GM18868 (cell line): ENCODE results near the gene NHLRC2.

Experiments used
- ATAC-seq: cut with Tn5 transposase; IDR thresholded peaks from one replicate; pipeline ENCODE4 v1.9.1; 2021; ENCODE audit warnings: mild to moderate bottlenecking, moderate library complexity; ENCODE audit not compliant: unreplicated experiment

The NHLRC2 gene

DNA sequence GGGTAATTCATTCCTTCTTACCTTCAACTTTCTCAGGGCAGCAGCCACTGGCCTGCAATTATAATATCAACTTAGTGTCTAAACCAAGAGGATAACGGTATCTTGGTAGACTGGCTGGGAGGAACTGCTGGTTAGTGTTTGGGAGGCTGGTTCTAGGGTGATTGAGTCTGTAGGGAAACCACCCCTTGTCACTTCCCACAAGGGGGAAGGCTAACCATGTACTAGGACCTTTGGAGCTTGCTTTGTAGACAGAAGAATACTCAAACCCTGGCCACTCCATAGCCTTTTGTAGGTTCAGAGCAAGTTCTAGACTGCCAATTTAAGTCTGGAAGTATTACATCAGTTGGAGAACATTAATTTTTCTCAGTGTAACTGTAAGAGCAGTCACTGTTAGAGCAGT lies 51.3 kb downstream of the NHLRC2 start:
- no peak for ATAC-seq

- ATAC-seq: no peak
These were observed 52.7 kb downstream of the NHLRC2 start for GRCh38 chr10:113907166-113907565.

DNA sequence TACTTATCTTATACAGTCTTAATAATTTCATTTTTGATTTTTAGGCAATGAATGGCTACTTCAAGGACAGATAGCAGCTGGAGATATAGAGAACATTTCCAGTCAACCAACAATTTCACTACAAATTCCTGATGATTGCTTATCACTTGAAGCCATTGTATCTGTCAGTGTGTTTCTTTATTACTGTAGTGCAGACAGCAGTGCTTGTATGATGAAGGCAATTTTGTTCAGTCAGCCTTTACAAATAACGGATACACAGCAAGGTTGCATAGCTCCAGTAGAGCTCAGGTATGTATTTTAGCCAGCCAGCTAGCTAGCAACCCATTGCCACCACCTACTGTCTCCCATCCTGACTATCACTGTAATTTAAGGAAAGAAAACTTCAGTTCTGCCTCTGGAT lies 53.8 kb downstream of the NHLRC2 start:
- ATAC-seq: no peak

DNA sequence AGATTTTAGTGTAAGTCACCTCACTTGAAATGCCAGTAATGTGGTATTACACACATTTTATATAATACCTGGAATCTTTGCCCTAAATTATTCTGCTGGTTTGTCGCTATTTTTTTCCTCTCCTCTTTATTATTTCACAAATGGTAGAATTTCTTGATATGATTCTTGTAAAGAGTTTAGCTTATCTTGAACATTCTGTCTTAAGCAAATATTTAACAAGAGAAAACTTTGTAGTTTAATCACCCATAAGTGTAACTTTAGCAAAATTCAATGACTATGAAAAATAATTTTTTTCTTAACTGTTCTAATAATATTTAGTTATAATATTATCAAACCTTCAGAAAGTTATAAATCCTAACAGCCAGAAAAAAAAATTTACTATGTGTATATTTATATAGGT lies 56.7 kb downstream of the NHLRC2 start:
- ATAC-seq: no peak

DNA sequence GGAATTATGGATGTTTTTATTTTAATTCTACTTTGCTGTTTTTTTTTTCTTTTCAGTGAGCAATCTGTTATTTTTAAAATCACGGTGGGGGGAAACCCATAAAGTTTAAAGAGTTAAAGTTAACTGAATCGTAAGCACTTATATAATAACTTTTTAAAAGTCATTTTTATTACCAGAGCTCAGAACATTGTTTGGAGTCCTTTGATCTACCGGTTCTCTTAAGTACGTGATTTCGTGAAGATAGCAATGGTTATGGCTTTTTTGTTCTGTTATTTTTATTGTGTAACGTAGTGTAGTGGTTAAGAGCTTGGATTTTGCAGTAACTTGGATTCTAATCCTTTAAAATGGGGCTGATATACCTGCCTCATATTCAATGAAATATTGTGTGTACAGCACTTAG lies 57.4 kb downstream of the NHLRC2 start:
- no peak for ATAC-seq

GRCh38 chr10:113912582-113912981 lies 58.1 kb downstream of the NHLRC2 start:
- no peak for ATAC-seq

GRCh38 chr10:113914956-113915355 lies 60.5 kb downstream of the NHLRC2 start:
- ATAC-seq: no peak

DNA sequence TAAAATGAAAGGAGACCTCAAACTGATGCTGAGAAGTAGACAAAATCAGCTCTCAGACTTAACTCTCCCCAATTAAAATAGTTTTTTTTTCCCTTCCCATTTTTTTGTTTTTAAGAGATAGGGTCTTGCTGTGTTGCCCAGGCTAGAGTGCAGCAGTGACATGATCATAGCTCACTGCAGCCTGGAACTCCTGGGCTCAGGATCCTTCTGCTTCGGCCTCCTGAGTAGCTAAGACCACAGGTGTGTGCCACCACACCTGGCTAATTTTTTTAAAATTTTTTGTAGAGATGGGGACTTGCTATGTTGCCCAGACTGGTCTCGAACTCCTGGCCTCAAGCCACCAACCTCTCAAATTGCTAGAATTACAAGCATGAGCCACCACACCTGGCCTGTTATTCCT lies 61.1 kb downstream of the NHLRC2 start:
- ATAC-seq: no peak

GRCh38 chr10:113916053-113916452 lies 61.6 kb downstream of the NHLRC2 start:
- no peak for ATAC-seq

- no peak for ATAC-seq
These were observed 63.2 kb downstream of the NHLRC2 start for GRCh38 chr10:113917636-113918035.

GRCh38 chr10:113920114-113920513 lies 65.7 kb downstream of the NHLRC2 start:
- ATAC-seq: no peak

GRCh38 chr10:113920875-113921274 lies 66.4 kb downstream of the NHLRC2 start:
- ATAC-seq: no peak

GRCh38 chr10:113921561-113922370 lies 67.3 kb downstream of the NHLRC2 start:
- no peak for ATAC-seq

DNA sequence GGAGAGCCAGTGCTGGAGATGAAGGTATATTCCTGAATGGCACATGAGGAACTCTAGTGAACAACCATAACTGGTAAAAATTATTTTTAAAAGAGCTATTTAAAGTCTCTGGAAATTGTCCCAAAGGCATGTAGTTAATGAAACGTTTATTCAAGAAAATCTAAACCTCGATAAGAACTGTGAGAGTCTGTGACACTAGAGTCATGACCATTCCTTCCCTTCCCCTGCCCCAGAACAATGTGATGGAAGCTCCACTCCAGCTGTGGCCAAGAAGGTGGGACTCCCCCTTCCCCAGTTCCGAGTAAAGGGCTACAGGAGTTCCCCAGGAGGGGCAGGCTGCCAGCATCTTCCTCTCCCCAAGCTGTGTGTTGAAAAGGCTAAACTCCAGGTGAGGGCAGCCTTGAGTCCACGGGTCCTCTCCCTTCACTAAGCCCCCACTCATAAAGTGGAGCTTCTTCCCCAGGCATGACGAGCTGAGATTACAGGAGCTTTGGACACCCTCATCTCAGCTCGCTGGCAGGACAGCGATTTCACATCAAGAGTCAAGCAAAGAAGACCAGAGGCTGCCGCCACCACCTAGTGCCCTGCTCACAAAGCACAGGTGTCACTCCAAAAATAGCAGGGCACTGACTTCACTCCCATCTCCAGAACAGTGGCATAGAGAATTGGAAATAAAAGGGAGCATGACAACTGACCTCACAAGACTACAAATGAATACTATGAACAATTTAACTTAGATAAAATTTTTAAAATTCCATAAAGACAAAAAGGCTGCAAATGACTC lies 68.5 kb downstream of the NHLRC2 start:
- ATAC-seq: no peak

- ATAC-seq: no peak
These were observed 69.7 kb downstream of the NHLRC2 start for GRCh38 chr10:113924186-113924585.

DNA sequence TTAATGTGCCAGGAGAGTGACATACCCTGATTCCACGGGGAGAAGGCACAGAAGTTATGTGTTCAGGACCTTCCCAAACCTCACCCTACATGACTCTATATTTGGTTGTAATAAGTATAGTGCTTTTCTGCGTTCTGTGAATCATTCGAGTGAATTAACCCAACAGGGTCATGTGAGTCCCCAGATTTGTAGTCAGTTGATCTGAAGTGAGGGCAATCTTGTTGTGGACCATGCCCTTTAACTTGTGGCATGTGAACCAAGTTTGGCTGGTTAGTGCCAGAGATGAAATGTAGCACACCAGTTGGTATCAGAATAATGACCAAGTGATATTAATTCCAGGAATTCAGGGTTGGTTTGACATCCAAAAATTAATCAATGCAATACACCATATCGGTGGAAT lies 70.2 kb downstream of the NHLRC2 start:
- no peak for ATAC-seq

- ATAC-seq: no peak
These were observed 73.0 kb downstream of the NHLRC2 start for GRCh38 chr10:113927440-113927839.

DNA sequence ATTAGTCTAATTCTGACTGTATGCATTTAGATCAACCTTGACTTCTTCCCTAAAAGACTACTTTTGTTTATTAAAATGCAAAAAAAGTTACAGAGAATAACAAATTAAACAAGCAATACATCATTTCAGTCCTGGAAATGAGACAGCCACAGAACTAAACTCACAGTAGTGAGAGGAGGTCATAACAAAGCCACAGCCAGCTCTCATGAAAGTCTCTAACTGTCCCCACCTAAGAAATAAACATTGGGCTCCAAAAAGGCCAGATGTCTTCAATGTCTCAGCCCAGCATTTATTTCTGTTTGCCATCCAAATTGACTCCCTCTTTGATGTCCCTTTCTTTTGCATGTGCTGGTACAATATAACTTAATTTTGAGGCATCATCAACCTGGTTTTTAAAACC lies 74.4 kb downstream of the NHLRC2 start:
- ATAC-seq: no peak

DNA sequence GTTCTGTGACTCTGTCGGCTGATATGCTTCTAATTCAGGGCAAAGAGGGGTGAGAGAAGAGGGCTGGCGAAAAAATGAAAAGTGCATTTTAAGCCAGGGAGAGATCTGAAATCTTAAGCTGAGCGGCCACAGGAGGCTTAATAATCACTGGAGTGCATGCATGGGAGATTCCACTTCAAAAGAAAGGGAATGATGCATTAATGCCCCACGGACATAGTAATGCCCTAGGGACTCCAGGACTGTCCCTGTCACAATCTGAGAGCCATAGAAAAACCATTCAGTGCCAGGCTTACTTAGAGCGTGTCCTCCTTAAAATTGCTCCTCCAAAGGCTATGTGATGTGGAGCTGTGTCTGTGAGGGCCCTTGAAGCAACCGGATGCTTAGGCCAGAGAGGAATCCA lies 75.1 kb downstream of the NHLRC2 start:
- no peak for ATAC-seq

GRCh38 chr10:113930482-113931057 lies 76.1 kb downstream of the NHLRC2 start:
- ATAC-seq: no peak

DNA sequence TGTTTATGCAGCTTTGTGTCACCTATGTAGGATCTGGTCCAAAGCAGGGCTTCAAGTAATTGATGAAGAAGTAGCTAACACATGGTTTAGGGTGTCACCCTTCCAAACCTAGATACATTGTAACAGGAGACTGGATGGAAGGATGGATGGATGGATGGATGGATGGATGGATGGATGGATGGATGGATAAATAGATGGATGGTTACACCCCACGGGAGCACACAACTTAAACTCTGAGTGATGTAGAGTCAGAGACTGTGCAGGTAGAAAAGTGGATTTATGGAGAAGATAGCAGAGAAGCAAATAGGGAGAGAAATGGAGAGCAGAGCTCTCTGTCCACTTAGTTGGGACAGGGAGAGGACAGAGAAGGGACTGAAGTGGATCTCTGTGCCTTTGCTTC lies 78.4 kb downstream of the NHLRC2 start:
- ATAC-seq: no peak
